ENCODE data around the gene PKN2. TPM values are rescaled to one million over a fixed set of nuclear protein-coding genes. Genes with fewer than 3 reads are reported as not detected.

PKN2 gene
- total RNA-seq, 1 donor from 2014 or later: 74.4 TPM

- no peaks in the 10 kb centered on the region for H3K4me1 Mint-ChIP-seq
- no peak for DNase-seq (ENCODE audit: low spot score)
- peaks cover 100% of the 10 kb centered on the region for H3K79me2 ChIP-seq (ENCODE audit: low read depth)
- H3K9ac ChIP-seq: no peak overlapping the region
- H4K20me1 ChIP-seq (ENCODE audit: low read depth): peaks cover 8% of the 10 kb centered on the region
- peaks cover 14% of the 10 kb centered on the region for H3K4me1 ChIP-seq
- H3K27ac Mint-ChIP-seq: no peak overlapping the region
- no peaks in the 10 kb centered on the region for H3K27me3 ChIP-seq
- no peak overlapping the region for H3K27ac ChIP-seq
- no peaks in the 10 kb centered on the region for H3F3A ChIP-seq (ENCODE audit: low read depth)
- H3K4me3 Mint-ChIP-seq: no peak overlapping the region
- no peak overlapping the region for H3K4me2 ChIP-seq
- peaks cover 8% of the 10 kb centered on the region for H3K36me3 ChIP-seq
- peaks cover 45% of the 10 kb centered on the region for H3K9me3 Mint-ChIP-seq
- no peak for TF ChIP-seq EZH2phosphoT487 (IDR thresholded peaks at IDR 0.05)
- TF ChIP-seq, protein P1, sequence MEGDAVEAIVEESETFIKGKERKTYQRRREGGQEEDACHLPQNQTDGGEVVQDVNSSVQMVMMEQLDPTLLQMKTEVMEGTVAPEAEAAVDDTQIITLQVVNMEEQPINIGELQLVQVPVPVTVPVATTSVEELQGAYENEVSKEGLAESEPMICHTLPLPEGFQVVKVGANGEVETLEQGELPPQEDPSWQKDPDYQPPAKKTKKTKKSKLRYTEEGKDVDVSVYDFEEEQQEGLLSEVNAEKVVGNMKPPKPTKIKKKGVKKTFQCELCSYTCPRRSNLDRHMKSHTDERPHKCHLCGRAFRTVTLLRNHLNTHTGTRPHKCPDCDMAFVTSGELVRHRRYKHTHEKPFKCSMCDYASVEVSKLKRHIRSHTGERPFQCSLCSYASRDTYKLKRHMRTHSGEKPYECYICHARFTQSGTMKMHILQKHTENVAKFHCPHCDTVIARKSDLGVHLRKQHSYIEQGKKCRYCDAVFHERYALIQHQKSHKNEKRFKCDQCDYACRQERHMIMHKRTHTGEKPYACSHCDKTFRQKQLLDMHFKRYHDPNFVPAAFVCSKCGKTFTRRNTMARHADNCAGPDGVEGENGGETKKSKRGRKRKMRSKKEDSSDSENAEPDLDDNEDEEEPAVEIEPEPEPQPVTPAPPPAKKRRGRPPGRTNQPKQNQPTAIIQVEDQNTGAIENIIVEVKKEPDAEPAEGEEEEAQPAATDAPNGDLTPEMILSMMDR (IDR thresholded peaks at IDR 0.05): no peak
- TF ChIP-seq EZH2 (IDR thresholded peaks at IDR 0.05): no peak
- no peak overlapping the region for H3K4me3 ChIP-seq
- H3K36me3 Mint-ChIP-seq: peaks cover 41% of the 10 kb centered on the region
- H3K9me3 ChIP-seq (ENCODE audit: low read depth): no peaks in the 10 kb centered on the region
- H3K27me3 Mint-ChIP-seq (ENCODE audit: insufficient read depth, low read depth): no peaks in the 10 kb centered on the region
- H2AFZ ChIP-seq (replicated peaks): no peak overlapping the region
These were observed 51.3 kb downstream of the PKN2 start for GRCh38 chr1:88735382-88735781.

DNA sequence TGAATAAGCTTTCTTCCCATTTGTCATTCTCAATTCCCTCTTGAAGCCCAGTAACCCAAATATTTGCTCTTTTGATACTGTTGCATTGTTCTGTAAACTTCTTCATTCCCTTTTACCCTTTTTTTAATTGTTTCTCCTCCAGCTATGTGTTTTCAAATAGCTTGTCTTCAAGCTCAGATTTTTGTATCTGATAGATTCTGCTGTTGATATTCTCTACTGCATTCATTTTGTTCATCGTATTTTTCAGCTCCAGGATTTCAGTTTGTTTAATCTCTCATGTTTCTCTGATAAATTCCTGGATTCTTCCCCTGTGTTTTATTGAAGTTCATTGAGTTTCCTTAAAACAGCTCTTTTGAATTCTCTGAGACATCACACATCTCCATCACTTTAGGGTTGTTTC, 51.8 kb downstream of the PKN2 start:
- Mint-ChIP-seq H3K9me3 (peaks cover 45% of the 10 kb centered on the region), H3K36me3 (peaks cover 40% of the 10 kb centered on the region)

GRCh38 chr1:88736633-88737248, 52.7 kb downstream of the PKN2 start:
- H3K36me3 ChIP-seq: peaks cover 13% of the 10 kb centered on the region
- H3K27me3 ChIP-seq: no peaks in the 10 kb centered on the region
- H3K4me1 ChIP-seq: peaks cover 11% of the 10 kb centered on the region
- peaks cover 2% of the 10 kb centered on the region for H3K27me3 Mint-ChIP-seq (ENCODE audit: insufficient read depth, low read depth)
- no peak overlapping the region for H3K27ac Mint-ChIP-seq
- no peak overlapping the region for H3K9ac ChIP-seq
- H3F3A ChIP-seq (ENCODE audit: low read depth): no peaks in the 10 kb centered on the region
- no peaks in the 10 kb centered on the region for H3K4me1 Mint-ChIP-seq
- no peak overlapping the region for H3K4me3 ChIP-seq
- no peak overlapping the region for H3K4me2 ChIP-seq
- peaks cover 96% of the 10 kb centered on the region for H3K79me2 ChIP-seq (ENCODE audit: low read depth)
- peak; percentile 25 for DNase-seq (ENCODE audit: low spot score)
- H3K4me3 Mint-ChIP-seq: no peak overlapping the region
- H4K20me1 ChIP-seq (ENCODE audit: low read depth): peaks cover 5% of the 10 kb centered on the region
- H3K9me3 Mint-ChIP-seq: peaks cover 45% of the 10 kb centered on the region
- no peak overlapping the region for H3K27ac ChIP-seq
- no peak overlapping the region for H2AFZ ChIP-seq (replicated peaks)
- H3K9me3 ChIP-seq (ENCODE audit: low read depth): no peaks in the 10 kb centered on the region
- TF ChIP-seq, protein P1 (IDR thresholded peaks at IDR 0.05): peak; percentile 47
- TF ChIP-seq EZH2 (IDR thresholded peaks at IDR 0.05) (no peak), EZH2phosphoT487 (IDR thresholded peaks at IDR 0.05) (no peak)
- peaks cover 37% of the 10 kb centered on the region for H3K36me3 Mint-ChIP-seq

More for the DNA sequence above, 51.8 kb downstream of the PKN2 start:
- H3K27me3 ChIP-seq: no peaks in the 10 kb centered on the region
- no peaks in the 10 kb centered on the region for H3K9me3 ChIP-seq (ENCODE audit: low read depth)
- Mint-ChIP-seq H3K4me3 (no peak overlapping the region), H3K27me3 (ENCODE audit: insufficient read depth, low read depth) (peaks cover 2% of the 10 kb centered on the region), H3K4me1 (no peaks in the 10 kb centered on the region), H3K27ac (no peak overlapping the region)
- H3K79me2 ChIP-seq (ENCODE audit: low read depth): peaks cover 99% of the 10 kb centered on the region
- TF ChIP-seq EZH2phosphoT487 (IDR thresholded peaks at IDR 0.05) (no peak), EZH2 (IDR thresholded peaks at IDR 0.05) (no peak)
- TF ChIP-seq, protein P1 (IDR thresholded peaks at IDR 0.05): no peak
- H3K9ac ChIP-seq: no peak overlapping the region
- DNase-seq (ENCODE audit: low spot score): no peak
- H4K20me1 ChIP-seq (ENCODE audit: low read depth): peaks cover 8% of the 10 kb centered on the region
- peaks cover 8% of the 10 kb centered on the region for H3K36me3 ChIP-seq
- no peaks in the 10 kb centered on the region for H3F3A ChIP-seq (ENCODE audit: low read depth)
- H3K27ac ChIP-seq: no peak overlapping the region
- H3K4me1 ChIP-seq: peaks cover 11% of the 10 kb centered on the region
- H2AFZ ChIP-seq (replicated peaks): no peak overlapping the region
- no peak overlapping the region for H3K4me2 ChIP-seq
- H3K4me3 ChIP-seq: no peak overlapping the region

Measured in neural progenitor cell (in vitro differentiated cells).